Measurements from ENCODE around the gene DIP2C.

The DIP2C gene

DNA sequence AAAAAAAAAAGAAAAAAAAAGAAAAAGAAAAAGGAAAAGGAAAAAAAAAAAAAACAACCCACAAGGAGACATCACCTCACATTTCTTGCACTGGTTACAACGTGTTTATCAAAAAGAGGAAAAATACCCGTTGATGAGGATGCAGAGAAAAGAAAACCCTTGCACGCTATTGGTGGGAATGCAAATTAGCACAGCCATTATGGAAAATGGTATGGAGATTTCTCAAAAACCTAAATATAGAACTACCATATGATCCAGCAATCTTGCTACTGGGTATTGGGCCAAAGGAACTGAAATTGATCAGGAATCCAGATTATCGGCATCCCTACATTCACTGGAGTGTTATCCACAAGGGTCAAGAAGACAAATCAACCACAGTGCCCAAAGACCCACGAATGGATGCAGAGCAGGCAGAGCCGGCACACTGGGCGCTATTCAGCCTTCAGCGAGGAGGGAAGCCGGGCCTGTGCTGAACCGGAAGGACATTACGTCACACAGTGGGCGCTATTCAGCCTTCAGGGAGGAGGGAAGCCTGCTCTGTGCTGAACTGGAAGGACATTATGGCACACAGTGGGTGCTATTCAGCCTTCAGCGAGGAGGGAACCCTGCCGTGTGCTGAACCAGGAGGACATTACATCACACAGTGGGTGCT, 295.6 kb downstream of the DIP2C start:
- Histone ChIP-seq H2BK12ac (ENCODE audit: low read length) (peak overlapping the region; percentile 3), H3K79me1 (ENCODE audit: low read length) (peaks cover 26% of the 10 kb centered on the region)
- no CpG with 5 or more reads among the region's 14 CpGs for WGBS (ENCODE audit: extremely low coverage, insufficient coverage, insufficient read length)

DNA sequence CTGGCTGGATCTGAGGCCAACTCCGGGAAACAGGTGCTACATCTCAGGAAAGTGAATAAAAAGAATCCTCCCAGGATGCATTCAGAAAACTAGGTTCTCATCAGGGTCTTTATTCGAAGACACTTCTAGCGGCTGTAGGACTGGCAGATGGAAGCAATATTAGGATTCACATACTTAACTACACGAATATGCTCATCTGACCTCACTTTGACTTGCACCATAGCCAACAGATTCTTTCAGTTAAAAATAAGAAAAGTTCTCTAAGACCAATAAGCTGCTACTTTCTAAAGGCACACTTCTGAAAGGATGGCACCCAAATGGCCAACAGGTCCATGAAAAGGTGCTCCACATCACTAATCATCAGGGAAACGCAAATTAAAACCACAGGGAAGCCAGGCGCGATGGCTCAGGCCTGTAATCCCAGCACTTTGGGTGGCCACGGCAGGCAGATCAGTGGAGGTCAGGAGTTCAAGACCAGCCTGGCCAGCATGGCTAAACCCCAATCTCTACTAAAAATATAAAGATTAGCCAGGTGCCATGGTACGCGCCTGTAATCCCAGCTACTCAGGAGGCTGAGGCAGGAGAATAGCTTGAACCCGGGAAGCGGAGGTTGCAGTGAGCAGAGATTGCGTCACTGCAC, 296.2 kb downstream of the DIP2C start:
- H4K8ac ChIP-seq (ENCODE audit: low read depth, low read length): no peak overlapping the region
- H2BK120ac ChIP-seq (ENCODE audit: insufficient read depth, low read length, poor library complexity): no peak overlapping the region
- H3K14ac ChIP-seq (ENCODE audit: low read length): no peak overlapping the region
- H3K36me3 ChIP-seq (ENCODE audit: control insufficient read depth in 1 of 2, insufficient read depth in 2 of 2, low read length in 2 of 2): peaks cover 9 to 12% of the 10 kb centered on the region in 2 experiments
- H3K23ac ChIP-seq (ENCODE audit: low read length): no peak overlapping the region
- no peak overlapping the region for H3K27ac ChIP-seq (ENCODE audit: low read depth, low read length)
- H3K4me2 ChIP-seq (ENCODE audit: low read length): no peak overlapping the region
- H3K27me3 ChIP-seq (ENCODE audit: insufficient read depth, low read length): no peaks in the 10 kb centered on the region
- H3K79me1 ChIP-seq (ENCODE audit: low read length): peaks cover 22% of the 10 kb centered on the region
- no CpG with 5 or more reads among the region's 13 CpGs for WGBS (ENCODE audit: extremely low coverage, insufficient coverage, insufficient read length)
- no peak overlapping the region for H4K91ac ChIP-seq (ENCODE audit: low read depth, low read length)
- no peak overlapping the region for H3K4me3 ChIP-seq (ENCODE audit: low read depth, low read length)
- H2BK5ac ChIP-seq (ENCODE audit: low read depth, low read length, poor library complexity): no peak overlapping the region
- H2AK5ac ChIP-seq (ENCODE audit: low read length): no peak overlapping the region
- DNase-seq: no peak
- H4K12ac ChIP-seq (ENCODE audit: low read depth, low read length): no peak overlapping the region
- no peak overlapping the region for H3K18ac ChIP-seq (ENCODE audit: low read length)
- H3K9ac ChIP-seq (ENCODE audit: low read length): no peak overlapping the region
- no peaks in the 10 kb centered on the region for H3K9me3 ChIP-seq (ENCODE audit: insufficient read depth, low read depth, low read length)
- H3K4me1 ChIP-seq (ENCODE audit: control insufficient read depth in 1 of 2, insufficient read depth in 2 of 2, low read length in 2 of 2): peaks cover 18 to 27% of the 10 kb centered on the region in 2 experiments
- no peak overlapping the region for H2BK12ac ChIP-seq (ENCODE audit: low read length)
- peaks cover 2% of the 10 kb centered on the region for H3K79me2 ChIP-seq (ENCODE audit: control insufficient read depth, insufficient read depth, low read length, poor library complexity)
- H3K4ac ChIP-seq (ENCODE audit: low read depth, low read length): no peak overlapping the region
- H2AFZ ChIP-seq (ENCODE audit: insufficient read depth, low read length, poor library complexity): no peak overlapping the region

More for the DNA sequence above, 295.6 kb downstream of the DIP2C start:
- DNase-seq: no peak
- H3K4me2 ChIP-seq (ENCODE audit: low read length): no peak overlapping the region
- no peak overlapping the region for H3K9ac ChIP-seq (ENCODE audit: low read length)
- peaks cover 20 to 26% of the 10 kb centered on the region in 2 experiments for H3K4me1 ChIP-seq (ENCODE audit: control insufficient read depth in 1 of 2, insufficient read depth in 2 of 2, low read length in 2 of 2)
- H2AFZ ChIP-seq (ENCODE audit: insufficient read depth, low read length, poor library complexity): no peak overlapping the region
- H3K23ac ChIP-seq (ENCODE audit: low read length): no peak overlapping the region
- H3K36me3 ChIP-seq (ENCODE audit: control insufficient read depth in 1 of 2, insufficient read depth in 2 of 2, low read length in 2 of 2): peaks cover 9 to 12% of the 10 kb centered on the region in 2 experiments
- no peaks in the 10 kb centered on the region for H3K9me3 ChIP-seq (ENCODE audit: insufficient read depth, low read depth, low read length)
- H2AK5ac ChIP-seq (ENCODE audit: low read length): peak overlapping the region; percentile 50
- H2BK120ac ChIP-seq (ENCODE audit: insufficient read depth, low read length, poor library complexity): no peak overlapping the region
- H3K27ac ChIP-seq (ENCODE audit: low read depth, low read length): no peak overlapping the region
- peak overlapping the region; percentile 25 for H4K91ac ChIP-seq (ENCODE audit: low read depth, low read length)
- no peak overlapping the region for H3K4me3 ChIP-seq (ENCODE audit: low read depth, low read length)
- H3K4ac ChIP-seq (ENCODE audit: low read depth, low read length): no peak overlapping the region
- no peaks in the 10 kb centered on the region for H3K27me3 ChIP-seq (ENCODE audit: insufficient read depth, low read length)
- H2BK5ac ChIP-seq (ENCODE audit: low read depth, low read length, poor library complexity): no peak overlapping the region
- peak overlapping the region; percentile 10 for H3K14ac ChIP-seq (ENCODE audit: low read length)
- H3K79me2 ChIP-seq (ENCODE audit: control insufficient read depth, insufficient read depth, low read length, poor library complexity): peaks cover 2% of the 10 kb centered on the region
- no peak overlapping the region for H4K12ac ChIP-seq (ENCODE audit: low read depth, low read length)
- H3K18ac ChIP-seq (ENCODE audit: low read length): peak overlapping the region; percentile 17
- H4K8ac ChIP-seq (ENCODE audit: low read depth, low read length): no peak overlapping the region

DNA sequence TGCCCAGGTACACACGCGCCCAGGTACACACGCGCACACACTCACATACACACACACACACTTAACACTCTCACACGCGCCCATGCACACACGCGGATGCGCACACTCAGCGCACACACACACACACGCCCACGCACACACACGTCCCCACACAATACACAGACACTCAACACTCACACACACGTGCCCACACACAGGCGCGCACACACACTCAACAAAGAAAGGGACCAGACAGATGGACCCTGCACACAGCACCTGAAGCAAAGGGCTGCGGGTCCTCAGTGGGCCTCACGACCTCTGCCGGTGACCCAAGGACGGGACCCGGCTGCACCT, 296.8 kb downstream of the DIP2C start:
- Histone ChIP-seq H3K79me1 (ENCODE audit: low read length) (peaks cover 20% of the 10 kb centered on the region), H2BK120ac (ENCODE audit: insufficient read depth, low read length, poor library complexity) (no peak overlapping the region), H3K27me3 (ENCODE audit: insufficient read depth, low read length) (no peaks in the 10 kb centered on the region), H3K9ac (ENCODE audit: low read length) (no peak overlapping the region), H3K4ac (ENCODE audit: low read depth, low read length) (no peak overlapping the region), H2AFZ (ENCODE audit: insufficient read depth, low read length, poor library complexity) (no peak overlapping the region), H3K4me3 (ENCODE audit: low read depth, low read length) (peak overlapping the region; percentile 13), H3K14ac (ENCODE audit: low read length) (no peak overlapping the region), H2AK5ac (ENCODE audit: low read length) (no peak overlapping the region), H2BK5ac (ENCODE audit: low read depth, low read length, poor library complexity) (no peak overlapping the region), H2BK12ac (ENCODE audit: low read length) (no peak overlapping the region), H4K8ac (ENCODE audit: low read depth, low read length) (no peak overlapping the region), H3K36me3 (ENCODE audit: control insufficient read depth in 1 of 2, insufficient read depth in 2 of 2, low read length in 2 of 2) (peaks cover 9 to 12% of the 10 kb centered on the region in 2 experiments), H3K9me3 (ENCODE audit: insufficient read depth, low read depth, low read length) (no peaks in the 10 kb centered on the region), H3K4me1 (ENCODE audit: control insufficient read depth in 1 of 2, insufficient read depth in 2 of 2, low read length in 2 of 2) (peaks cover 17 to 25% of the 10 kb centered on the region in 2 experiments), H3K27ac (ENCODE audit: low read depth, low read length) (no peak overlapping the region), H4K91ac (ENCODE audit: low read depth, low read length) (no peak overlapping the region), H3K18ac (ENCODE audit: low read length) (no peak overlapping the region), H3K4me2 (ENCODE audit: low read length) (no peak overlapping the region), H3K79me2 (ENCODE audit: control insufficient read depth, insufficient read depth, low read length, poor library complexity) (peaks cover 2% of the 10 kb centered on the region), H3K23ac (ENCODE audit: low read length) (no peak overlapping the region), H4K12ac (ENCODE audit: low read depth, low read length) (no peak overlapping the region)
- no peak for DNase-seq
- WGBS (ENCODE audit: extremely low coverage, insufficient coverage, insufficient read length): 100% methylated on average over 7 of the region's 21 CpGs

DNA sequence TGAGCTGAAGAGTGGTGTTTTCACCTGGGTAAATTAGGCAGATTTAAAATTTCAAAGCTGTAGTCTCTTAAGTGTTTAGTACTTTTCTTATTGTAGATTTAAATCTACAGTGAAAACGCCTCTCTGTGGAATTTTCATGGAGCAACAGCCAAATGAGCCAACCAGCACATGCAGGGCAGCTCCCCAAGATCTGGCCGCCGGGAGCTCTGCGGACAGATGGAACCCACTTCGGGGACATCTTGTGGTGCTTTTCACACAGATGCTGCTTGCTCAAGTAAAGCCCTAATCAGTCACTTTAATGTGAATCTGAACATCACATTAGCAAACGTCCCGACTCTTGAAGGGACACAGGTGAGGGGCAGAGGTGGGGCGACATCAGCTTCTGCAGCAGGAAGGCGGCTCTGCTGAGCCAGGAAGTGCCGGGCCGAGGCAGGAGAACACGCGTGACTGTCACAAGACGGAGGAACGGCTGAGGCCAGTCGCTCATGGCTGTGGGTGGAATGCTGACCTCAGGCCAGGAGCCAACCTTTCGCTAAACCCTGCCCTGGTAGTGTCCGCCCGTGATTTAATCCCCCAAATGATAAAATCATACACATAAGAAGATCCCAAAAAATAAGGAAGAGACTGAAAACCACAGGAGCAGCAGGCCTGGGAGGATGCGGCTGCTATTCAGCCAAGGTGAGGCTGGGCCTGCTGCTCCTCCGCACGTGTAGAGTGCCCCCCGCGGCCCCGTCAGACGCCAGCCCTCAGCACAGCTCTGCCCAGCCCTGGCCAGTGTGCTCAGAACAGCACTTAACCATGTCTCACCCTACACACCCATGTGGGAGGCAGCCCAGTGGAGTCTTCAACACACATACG, 297.4 kb downstream of the DIP2C start:
- WGBS (ENCODE audit: extremely low coverage, insufficient coverage, insufficient read length): no CpG with 5 or more reads among the region's 27 CpGs

More for the DNA sequence above, 297.4 kb downstream of the DIP2C start:
- Histone ChIP-seq H2AFZ (ENCODE audit: insufficient read depth, low read length, poor library complexity) (no peak overlapping the region), H3K4me2 (ENCODE audit: low read length) (no peak overlapping the region), H3K4me3 (ENCODE audit: low read depth, low read length) (peak overlapping the region; percentile 13), H3K4ac (ENCODE audit: low read depth, low read length) (no peak overlapping the region), H2BK5ac (ENCODE audit: low read depth, low read length, poor library complexity) (no peak overlapping the region), H3K9me3 (ENCODE audit: insufficient read depth, low read depth, low read length) (no peaks in the 10 kb centered on the region), H4K12ac (ENCODE audit: low read depth, low read length) (no peak overlapping the region), H3K18ac (ENCODE audit: low read length) (no peak overlapping the region), H2BK120ac (ENCODE audit: insufficient read depth, low read length, poor library complexity) (no peak overlapping the region), H4K91ac (ENCODE audit: low read depth, low read length) (no peak overlapping the region), H3K14ac (ENCODE audit: low read length) (no peak overlapping the region), H3K4me1 (ENCODE audit: control insufficient read depth in 1 of 2, insufficient read depth in 2 of 2, low read length in 2 of 2) (peaks cover 12 to 22% of the 10 kb centered on the region in 2 experiments), H3K27me3 (ENCODE audit: insufficient read depth, low read length) (no peaks in the 10 kb centered on the region), H3K23ac (ENCODE audit: low read length) (no peak overlapping the region), H3K79me1 (ENCODE audit: low read length) (peaks cover 15% of the 10 kb centered on the region), H2AK5ac (ENCODE audit: low read length) (no peak overlapping the region), H3K9ac (ENCODE audit: low read length) (no peak overlapping the region), H3K27ac (ENCODE audit: low read depth, low read length) (no peak overlapping the region), H4K8ac (ENCODE audit: low read depth, low read length) (no peak overlapping the region), H3K79me2 (ENCODE audit: control insufficient read depth, insufficient read depth, low read length, poor library complexity) (peaks cover 2% of the 10 kb centered on the region), H3K36me3 (ENCODE audit: control insufficient read depth in 1 of 2, insufficient read depth in 2 of 2, low read length in 2 of 2) (peaks cover 9 to 15% of the 10 kb centered on the region in 2 experiments), H2BK12ac (ENCODE audit: low read length) (no peak overlapping the region)
- no peak for DNase-seq

Data from trophoblast cell (in vitro differentiated cells and primary cell).